ENCODE measurements around the gene LUC7L3. TPM values are rescaled to one million over a fixed set of nuclear protein-coding genes. Genes with fewer than 3 reads are reported as not detected.

LUC7L3 gene
- total and polyA plus RNA-seq, 2 of the 13 experiments (the other 11 are each of a cell fraction or from before 2014, with no cell fraction given): 108 to 120 TPM

DNA sequence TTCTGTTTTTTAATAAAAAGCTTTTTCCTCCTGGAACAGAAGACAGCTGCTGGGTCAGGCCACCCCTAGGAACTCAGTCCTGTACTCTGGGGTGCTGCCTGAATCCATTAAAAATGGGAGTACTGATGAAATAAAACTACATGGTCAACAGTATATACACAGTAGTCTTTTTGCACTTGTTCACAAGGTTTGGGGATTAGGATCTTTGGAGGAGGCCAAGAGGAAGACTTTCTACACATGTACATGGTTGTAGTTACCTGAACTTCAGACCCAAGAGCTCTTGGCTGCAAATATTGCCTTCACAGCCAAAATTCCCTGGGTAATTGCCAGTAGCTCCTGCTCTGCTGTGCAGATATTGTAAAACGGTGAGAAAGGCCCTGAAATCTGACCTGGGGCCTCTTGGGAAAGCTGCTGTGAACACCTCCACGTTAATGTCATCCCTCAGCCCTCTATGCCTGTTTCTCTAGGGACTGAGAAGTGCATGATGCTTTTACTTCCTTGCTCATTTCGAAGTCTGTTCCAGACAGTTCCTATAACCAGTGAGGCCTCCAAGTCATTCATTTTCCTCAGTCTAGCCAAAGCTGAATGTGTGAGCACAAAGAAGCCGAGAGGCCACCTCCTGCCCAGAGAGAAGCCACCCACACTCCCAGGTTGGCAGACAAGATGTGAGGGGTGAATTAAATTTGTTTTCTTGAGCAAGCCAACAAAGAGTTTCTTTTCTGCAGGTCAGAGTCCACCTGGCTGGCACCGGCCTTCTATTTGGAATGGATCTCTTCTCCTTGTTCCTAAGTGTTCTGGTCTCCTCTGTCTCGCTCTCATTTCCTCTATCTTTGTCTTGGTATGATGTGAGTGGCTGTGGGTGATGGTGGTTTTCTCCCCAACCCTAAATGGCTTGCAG, 27.6 kb upstream of the LUC7L3 start (continued):
- TF ChIP-seq, protein P1, sequence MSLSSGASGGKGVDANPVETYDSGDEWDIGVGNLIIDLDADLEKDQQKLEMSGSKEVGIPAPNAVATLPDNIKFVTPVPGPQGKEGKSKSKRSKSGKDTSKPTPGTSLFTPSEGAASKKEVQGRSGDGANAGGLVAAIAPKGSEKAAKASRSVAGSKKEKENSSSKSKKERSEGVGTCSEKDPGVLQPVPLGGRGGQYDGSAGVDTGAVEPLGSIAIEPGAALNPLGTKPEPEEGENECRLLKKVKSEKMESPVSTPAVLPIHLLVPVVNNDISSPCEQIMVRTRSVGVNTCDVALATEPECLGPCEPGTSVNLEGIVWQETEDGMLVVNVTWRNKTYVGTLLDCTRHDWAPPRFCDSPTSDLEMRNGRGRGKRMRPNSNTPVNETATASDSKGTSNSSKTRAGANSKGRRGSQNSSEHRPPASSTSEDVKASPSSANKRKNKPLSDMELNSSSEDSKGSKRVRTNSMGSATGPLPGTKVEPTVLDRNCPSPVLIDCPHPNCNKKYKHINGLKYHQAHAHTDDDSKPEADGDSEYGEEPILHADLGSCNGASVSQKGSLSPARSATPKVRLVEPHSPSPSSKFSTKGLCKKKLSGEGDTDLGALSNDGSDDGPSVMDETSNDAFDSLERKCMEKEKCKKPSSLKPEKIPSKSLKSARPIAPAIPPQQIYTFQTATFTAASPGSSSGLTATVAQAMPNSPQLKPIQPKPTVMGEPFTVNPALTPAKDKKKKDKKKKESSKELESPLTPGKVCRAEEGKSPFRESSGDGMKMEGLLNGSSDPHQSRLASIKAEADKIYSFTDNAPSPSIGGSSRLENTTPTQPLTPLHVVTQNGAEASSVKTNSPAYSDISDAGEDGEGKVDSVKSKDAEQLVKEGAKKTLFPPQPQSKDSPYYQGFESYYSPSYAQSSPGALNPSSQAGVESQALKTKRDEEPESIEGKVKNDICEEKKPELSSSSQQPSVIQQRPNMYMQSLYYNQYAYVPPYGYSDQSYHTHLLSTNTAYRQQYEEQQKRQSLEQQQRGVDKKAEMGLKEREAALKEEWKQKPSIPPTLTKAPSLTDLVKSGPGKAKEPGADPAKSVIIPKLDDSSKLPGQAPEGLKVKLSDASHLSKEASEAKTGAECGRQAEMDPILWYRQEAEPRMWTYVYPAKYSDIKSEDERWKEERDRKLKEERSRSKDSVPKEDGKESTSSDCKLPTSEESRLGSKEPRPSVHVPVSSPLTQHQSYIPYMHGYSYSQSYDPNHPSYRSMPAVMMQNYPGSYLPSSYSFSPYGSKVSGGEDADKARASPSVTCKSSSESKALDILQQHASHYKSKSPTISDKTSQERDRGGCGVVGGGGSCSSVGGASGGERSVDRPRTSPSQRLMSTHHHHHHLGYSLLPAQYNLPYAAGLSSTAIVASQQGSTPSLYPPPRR (CRISPR knock-in tag; IDR thresholded peaks at IDR 0.05; ENCODE audit: borderline replicate concordance): peak; percentile 37; the same call in 1 of the 2 replicates
- TF ChIP-seq, protein P2, sequence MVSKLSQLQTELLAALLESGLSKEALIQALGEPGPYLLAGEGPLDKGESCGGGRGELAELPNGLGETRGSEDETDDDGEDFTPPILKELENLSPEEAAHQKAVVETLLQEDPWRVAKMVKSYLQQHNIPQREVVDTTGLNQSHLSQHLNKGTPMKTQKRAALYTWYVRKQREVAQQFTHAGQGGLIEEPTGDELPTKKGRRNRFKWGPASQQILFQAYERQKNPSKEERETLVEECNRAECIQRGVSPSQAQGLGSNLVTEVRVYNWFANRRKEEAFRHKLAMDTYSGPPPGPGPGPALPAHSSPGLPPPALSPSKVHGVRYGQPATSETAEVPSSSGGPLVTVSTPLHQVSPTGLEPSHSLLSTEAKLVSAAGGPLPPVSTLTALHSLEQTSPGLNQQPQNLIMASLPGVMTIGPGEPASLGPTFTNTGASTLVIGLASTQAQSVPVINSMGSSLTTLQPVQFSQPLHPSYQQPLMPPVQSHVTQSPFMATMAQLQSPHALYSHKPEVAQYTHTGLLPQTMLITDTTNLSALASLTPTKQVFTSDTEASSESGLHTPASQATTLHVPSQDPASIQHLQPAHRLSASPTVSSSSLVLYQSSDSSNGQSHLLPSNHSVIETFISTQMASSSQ (IDR thresholded peaks at IDR 0.05; ENCODE audit: low read depth): no peak; the same call in 1 of the 2 replicates
- TF ChIP-seq, protein P2 (CRISPR knock-in tag; IDR thresholded peaks at IDR 0.05; ENCODE audit: borderline replicate concordance): no peak; the same call in 1 of the 2 replicates
- TF ChIP-seq ZFX (CRISPR knock-in tag; IDR thresholded peaks at IDR 0.05; ENCODE audit: low read depth) (peak; percentile 39; the same call in 1 of the 2 replicates), NFIC (IDR thresholded peaks at IDR 0.05; ENCODE audit: low read length) (peak; percentile 67), SIX1 (CRISPR knock-in tag; IDR thresholded peaks at IDR 0.05; ENCODE audit: borderline replicate concordance) (peak; percentile 69; the same call in 1 of the 2 replicates), ZNF761 (CRISPR knock-in tag; conservative IDR thresholded peaks at IDR 0.05) (0 out of 2 replicates have a peak, but pooled peaks have one; percentile 22), BCL6 (CRISPR knock-in tag; IDR thresholded peaks at IDR 0.05) (peak; percentile 8; the same call in 1 of the 2 replicates), GTF3A (CRISPR knock-in tag; conservative IDR thresholded peaks at IDR 0.05) (0 out of 2 replicates have a peak, but pooled peaks have one; percentile 89), FOXA1 (IDR thresholded peaks at IDR 0.05) (no peak), FOXA1 (CRISPR knock-in tag; IDR thresholded peaks at IDR 0.05) (0 out of 2 replicates have a peak, but pooled peaks have one; percentile 13), SNAPC2 (CRISPR knock-in tag; IDR thresholded peaks at IDR 0.05) (no peak), TBX3 (IDR thresholded peaks at IDR 0.05; ENCODE audit: borderline replicate concordance) (peak; percentile 10; the same call in 1 of the 2 replicates)
- TF ChIP-seq, protein P3, sequence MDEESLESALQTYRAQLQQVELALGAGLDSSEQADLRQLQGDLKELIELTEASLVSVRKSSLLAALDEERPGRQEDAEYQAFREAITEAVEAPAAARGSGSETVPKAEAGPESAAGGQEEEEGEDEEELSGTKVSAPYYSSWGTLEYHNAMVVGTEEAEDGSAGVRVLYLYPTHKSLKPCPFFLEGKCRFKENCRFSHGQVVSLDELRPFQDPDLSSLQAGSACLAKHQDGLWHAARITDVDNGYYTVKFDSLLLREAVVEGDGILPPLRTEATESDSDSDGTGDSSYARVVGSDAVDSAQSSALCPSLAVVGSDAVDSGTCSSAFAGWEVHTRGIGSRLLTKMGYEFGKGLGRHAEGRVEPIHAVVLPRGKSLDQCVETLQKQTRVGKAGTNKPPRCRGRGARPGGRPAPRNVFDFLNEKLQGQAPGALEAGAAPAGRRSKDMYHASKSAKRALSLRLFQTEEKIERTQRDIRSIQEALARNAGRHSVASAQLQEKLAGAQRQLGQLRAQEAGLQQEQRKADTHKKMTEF (CRISPR knock-in tag; IDR thresholded peaks at IDR 0.05): peak; percentile 51; the same call in 1 of the 2 replicates
